ENCODE data around the gene PAQR5. TPM values are rescaled to one million over a fixed set of nuclear protein-coding genes. Genes with fewer than 3 reads are reported as not detected.

Gene PAQR5
- total RNA-seq, 2 donors from 2014 or later = 43.6 to 55.6 TPM

DNA sequence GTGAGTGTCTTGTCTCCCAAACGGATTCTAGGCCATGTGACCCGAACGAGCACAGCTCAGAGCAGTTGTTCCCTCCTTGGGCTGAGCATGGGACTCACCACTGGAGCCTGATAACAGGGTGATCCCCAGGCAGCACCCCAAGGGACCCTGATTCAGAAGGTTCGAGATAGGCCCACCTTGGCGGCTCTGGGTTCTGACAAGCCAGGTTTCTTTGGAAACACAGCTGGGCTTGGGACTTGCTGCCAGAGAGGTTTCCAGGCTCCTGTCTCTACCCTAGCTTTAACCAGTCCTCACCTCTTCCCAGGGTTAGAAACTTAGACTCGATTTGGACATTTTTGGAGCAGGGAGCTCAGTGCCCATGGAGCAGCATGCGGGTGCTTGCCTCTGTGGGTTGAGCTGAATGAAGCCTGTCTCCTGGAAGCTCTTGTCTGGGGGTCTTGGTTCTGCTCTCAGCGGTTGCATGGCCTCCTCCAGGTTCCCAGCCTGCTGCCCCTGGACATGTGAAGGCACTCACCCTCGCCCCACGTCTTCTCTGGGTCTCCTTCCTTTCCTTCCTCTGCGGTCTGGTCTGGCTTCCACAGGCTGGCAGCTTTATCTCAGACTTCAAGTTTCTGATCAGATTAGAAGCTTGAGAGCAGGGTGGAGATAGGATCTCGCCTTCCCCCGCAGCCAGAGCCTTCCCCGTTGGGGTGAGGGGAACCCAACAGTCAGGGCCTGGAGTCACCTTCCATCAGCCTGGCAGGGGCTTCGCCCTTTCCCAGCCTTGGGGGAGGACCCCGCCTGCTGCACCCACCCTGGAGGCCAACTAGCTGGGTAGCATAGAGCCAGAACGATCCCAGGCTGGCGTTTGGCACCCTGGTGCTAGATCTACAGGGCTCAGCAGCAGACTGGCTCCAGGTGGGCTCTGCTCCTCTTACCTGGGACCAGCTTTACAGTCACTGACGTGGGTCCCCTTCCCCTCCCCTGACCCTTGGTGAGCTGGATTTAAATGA is 21.0 kb downstream of the PAQR5 start:
- WGBS, 2 experiments (ENCODE audit: insufficient coverage in 1 of 2, insufficient read length in 1 of 2) = 90 to 94% methylated on average over 17 to 19 of the region's 19 CpGs
- peaks cover 29% of the 10 kb centered on the region for H3K4me1 Mint-ChIP-seq

DNA sequence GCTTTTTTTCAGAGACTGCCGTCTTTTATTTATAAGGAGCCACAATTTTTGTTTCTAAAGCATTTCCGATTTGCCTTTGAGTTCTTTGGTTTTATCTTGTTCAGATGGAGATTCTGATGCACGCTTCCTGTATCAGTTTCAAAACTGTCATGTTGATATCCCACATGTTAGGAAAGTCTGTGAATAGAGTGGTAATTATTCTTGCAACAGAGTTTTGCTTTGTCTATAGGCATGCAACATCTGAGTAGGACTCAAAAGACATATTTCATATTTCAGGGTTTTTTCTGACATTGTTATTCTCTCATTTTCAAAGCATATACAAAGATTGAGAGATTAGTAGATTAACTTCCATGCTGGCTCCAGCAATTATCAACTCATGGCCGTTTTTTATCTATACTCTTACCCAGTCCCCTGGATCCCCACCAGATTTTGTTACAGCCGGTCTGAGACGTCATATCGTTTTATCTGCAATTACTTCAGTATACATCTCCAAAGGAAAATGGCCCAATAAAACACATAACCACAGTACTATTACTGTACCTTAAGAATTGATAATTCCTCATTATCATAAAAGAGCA is 22.4 kb downstream of the PAQR5 start:
- Mint-ChIP-seq H3K27me3 (ENCODE audit: insufficient read depth) (no peaks in the 10 kb centered on the region), H3K27ac (no peak overlapping the region), H3K36me3 (ENCODE audit: low read depth) (peaks cover 17% of the 10 kb centered on the region), H3K4me1 (peaks cover 33% of the 10 kb centered on the region), H3K4me3 (no peak overlapping the region), H3K9me3 (no peaks in the 10 kb centered on the region)
- Histone ChIP-seq H3K9ac (ENCODE audit: extremely low read depth, low read length, poor library complexity, severe bottlenecking) (no peak overlapping the region), H3K36me3 (ENCODE audit: control insufficient read depth, insufficient read depth, low read length) (peaks cover 5% of the 10 kb centered on the region), H3K27me3 (ENCODE audit: control insufficient read depth, insufficient read depth, low read length, poor library complexity, severe bottlenecking) (no peaks in the 10 kb centered on the region), H3K27ac (ENCODE audit: low read depth, low read length) (no peak overlapping the region), H3K4me1 (ENCODE audit: control insufficient read depth, insufficient read depth, low read length) (peaks cover 13% of the 10 kb centered on the region), H3K4me3 (ENCODE audit: low read length) (no peak overlapping the region), H3K9me3 (ENCODE audit: control insufficient read depth, low read length) (no peaks in the 10 kb centered on the region)
- TF ChIP-seq, protein P1, sequence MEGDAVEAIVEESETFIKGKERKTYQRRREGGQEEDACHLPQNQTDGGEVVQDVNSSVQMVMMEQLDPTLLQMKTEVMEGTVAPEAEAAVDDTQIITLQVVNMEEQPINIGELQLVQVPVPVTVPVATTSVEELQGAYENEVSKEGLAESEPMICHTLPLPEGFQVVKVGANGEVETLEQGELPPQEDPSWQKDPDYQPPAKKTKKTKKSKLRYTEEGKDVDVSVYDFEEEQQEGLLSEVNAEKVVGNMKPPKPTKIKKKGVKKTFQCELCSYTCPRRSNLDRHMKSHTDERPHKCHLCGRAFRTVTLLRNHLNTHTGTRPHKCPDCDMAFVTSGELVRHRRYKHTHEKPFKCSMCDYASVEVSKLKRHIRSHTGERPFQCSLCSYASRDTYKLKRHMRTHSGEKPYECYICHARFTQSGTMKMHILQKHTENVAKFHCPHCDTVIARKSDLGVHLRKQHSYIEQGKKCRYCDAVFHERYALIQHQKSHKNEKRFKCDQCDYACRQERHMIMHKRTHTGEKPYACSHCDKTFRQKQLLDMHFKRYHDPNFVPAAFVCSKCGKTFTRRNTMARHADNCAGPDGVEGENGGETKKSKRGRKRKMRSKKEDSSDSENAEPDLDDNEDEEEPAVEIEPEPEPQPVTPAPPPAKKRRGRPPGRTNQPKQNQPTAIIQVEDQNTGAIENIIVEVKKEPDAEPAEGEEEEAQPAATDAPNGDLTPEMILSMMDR (conservative IDR thresholded peaks at IDR 0.05) = no peak
- 76 to 79% methylated on average over 7 of the region's 7 CpGs for WGBS, 2 experiments (ENCODE audit: insufficient coverage in 1 of 2, insufficient read length in 1 of 2)
- no peak for DNase-seq

More for the DNA sequence above, 21.0 kb downstream of the PAQR5 start:
- H3K27ac ChIP-seq (ENCODE audit: low read depth, low read length) = no peak overlapping the region
- no peak for DNase-seq
- H3K4me3 ChIP-seq (ENCODE audit: low read length) = no peak overlapping the region
- H3K27me3 ChIP-seq (ENCODE audit: control insufficient read depth, insufficient read depth, low read length, poor library complexity, severe bottlenecking) = no peaks in the 10 kb centered on the region
- Mint-ChIP-seq H3K9me3 (no peaks in the 10 kb centered on the region), H3K27ac (peak overlapping the region; percentile 44), H3K4me3 (no peak overlapping the region), H3K36me3 (ENCODE audit: low read depth) (peaks cover 12% of the 10 kb centered on the region), H3K27me3 (ENCODE audit: insufficient read depth) (no peaks in the 10 kb centered on the region)
- peaks cover 13% of the 10 kb centered on the region for H3K4me1 ChIP-seq (ENCODE audit: control insufficient read depth, insufficient read depth, low read length)
- TF ChIP-seq, protein P1 (conservative IDR thresholded peaks at IDR 0.05) = no peak
- peaks cover 14% of the 10 kb centered on the region for H3K36me3 ChIP-seq (ENCODE audit: control insufficient read depth, insufficient read depth, low read length)
- no peaks in the 10 kb centered on the region for H3K9me3 ChIP-seq (ENCODE audit: control insufficient read depth, low read length)
- H3K9ac ChIP-seq (ENCODE audit: extremely low read depth, low read length, poor library complexity, severe bottlenecking) = no peak overlapping the region

DNA sequence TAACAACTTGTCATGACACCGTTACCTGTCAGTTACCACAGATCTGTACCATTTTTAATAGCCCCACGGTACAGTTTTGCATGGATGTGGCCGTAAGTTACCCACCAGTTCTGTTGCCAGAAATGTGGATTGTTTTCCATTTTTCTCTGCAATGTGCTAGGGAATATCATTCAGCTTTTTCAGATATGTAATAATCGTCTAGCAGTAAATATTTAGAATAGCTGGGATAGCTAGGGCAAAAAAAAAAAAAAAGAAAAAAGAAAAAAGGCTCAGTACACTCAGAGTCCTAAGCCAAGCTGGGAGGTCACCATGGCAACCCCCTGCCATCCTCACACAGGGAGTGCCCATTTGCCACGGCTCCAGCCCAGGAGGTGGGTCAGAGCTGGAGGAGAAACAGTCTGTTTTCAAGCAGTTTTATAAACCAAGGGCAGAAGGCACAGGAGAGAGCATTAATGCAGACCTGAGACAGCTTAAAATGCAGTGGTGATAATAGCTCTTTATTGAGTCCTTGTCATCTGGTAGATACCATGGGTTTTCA is 25.2 kb downstream of the PAQR5 start:
- Histone ChIP-seq H3K27me3 (ENCODE audit: control insufficient read depth, insufficient read depth, low read length, poor library complexity, severe bottlenecking) (no peaks in the 10 kb centered on the region), H3K9me3 (ENCODE audit: control insufficient read depth, low read length) (no peaks in the 10 kb centered on the region), H3K4me1 (ENCODE audit: control insufficient read depth, insufficient read depth, low read length) (peaks cover 13% of the 10 kb centered on the region), H3K27ac (ENCODE audit: low read depth, low read length) (peak overlapping the region; percentile 47), H3K9ac (ENCODE audit: extremely low read depth, low read length, poor library complexity, severe bottlenecking) (no peak overlapping the region), H3K36me3 (ENCODE audit: control insufficient read depth, insufficient read depth, low read length) (peaks cover 11% of the 10 kb centered on the region), H3K4me3 (ENCODE audit: low read length) (no peak overlapping the region)
- H3K9me3 Mint-ChIP-seq = no peaks in the 10 kb centered on the region
- no peak overlapping the region for H3K27ac Mint-ChIP-seq
- peaks cover 17% of the 10 kb centered on the region for H3K4me1 Mint-ChIP-seq
- TF ChIP-seq, protein P1 (conservative IDR thresholded peaks at IDR 0.05) = no peak
- H3K4me3 Mint-ChIP-seq = no peak overlapping the region
- no peaks in the 10 kb centered on the region for H3K27me3 Mint-ChIP-seq (ENCODE audit: insufficient read depth)
- 79 to 84% methylated on average over 3 to 5 of the region's 5 CpGs for WGBS, 2 experiments (ENCODE audit: insufficient coverage in 1 of 2, insufficient read length in 1 of 2)
- no peak for DNase-seq
- peaks cover 31% of the 10 kb centered on the region for H3K36me3 Mint-ChIP-seq (ENCODE audit: low read depth)
